GM18507 (cell line): ENCODE results near the gene NUMB.
A peak's percentile ranks its signal among the peaks of the same experiment; 100 is the strongest.

ENCODE experiments used
- DNase-seq: peaks from one replicate; pipeline ENCODE4 v3.0.0; 2011; ENCODE audit warnings: low read depth; ENCODE audit not compliant: insufficient read length; ENCODE audit errors: extremely low spot score
- FAIRE-seq: peaks from 2 replicates; lab custom pipeline; 2011; peaks lifted over from hg19 to GRCh38; lab: Jason Lieb, UNC

NUMB gene

GRCh38 chr14:73240816-73241480 lies 217.4 kb downstream of the NUMB start:
- FAIRE-seq = no peak
- DNase-seq = no peak

GRCh38 chr14:73239393-73240241 lies 218.7 kb downstream of the NUMB start:
- DNase-seq = no peak
- no peak for FAIRE-seq

- DNase-seq = no peak
- no peak for FAIRE-seq
Observed at GRCh38 chr14:73238941-73239340, 219.4 kb downstream of the NUMB start.

- FAIRE-seq (no peak), DNase-seq (no peak)
Observed at GRCh38 chr14:73238424-73238852, 219.9 kb downstream of the NUMB start.

GRCh38 chr14:73237786-73238423 lies 220.4 kb downstream of the NUMB start:
- FAIRE-seq (no peak), DNase-seq (no peak)

- DNase-seq (peak; percentile 36), FAIRE-seq (peak; percentile 12)
Observed at GRCh38 chr14:73237219-73237785, 221.0 kb downstream of the NUMB start, which contains the start of gene PAPLN. Gene PAPLN, plus strand, starts transcription at chr14:73237506. Its CDS starts 2,273 bp downstream, at chr14:73239779.

- no peak for DNase-seq
- no peak for FAIRE-seq
Observed at GRCh38 chr14:73236752-73237218, 221.6 kb downstream of the NUMB start.

GRCh38 chr14:73236157-73236556 lies 222.2 kb downstream of the NUMB start:
- DNase-seq = no peak
- no peak for FAIRE-seq

GRCh38 chr14:73235531-73236155 lies 222.7 kb downstream of the NUMB start:
- no peak for FAIRE-seq
- DNase-seq = no peak

GRCh38 chr14:73234586-73235394 lies 223.6 kb downstream of the NUMB start:
- DNase-seq (no peak), FAIRE-seq (no peak)

GRCh38 chr14:73234029-73234428 lies 224.3 kb downstream of the NUMB start:
- DNase-seq (no peak), FAIRE-seq (no peak)

GRCh38 chr14:73233564-73233963 lies 224.8 kb downstream of the NUMB start:
- no peak for FAIRE-seq
- no peak for DNase-seq

- FAIRE-seq = no peak
- no peak for DNase-seq
Observed at GRCh38 chr14:73232984-73233383, 225.4 kb downstream of the NUMB start.

GRCh38 chr14:73231981-73232851 lies 226.1 kb downstream of the NUMB start:
- FAIRE-seq (peak; percentile 66), DNase-seq (peak; percentile 45)

GRCh38 chr14:73230051-73230450 lies 228.3 kb downstream of the NUMB start:
- FAIRE-seq (no peak), DNase-seq (no peak)

GRCh38 chr14:73227812-73228781 lies 230.2 kb downstream of the NUMB start:
- FAIRE-seq = no peak
- DNase-seq = no peak

GRCh38 chr14:73225496-73225895 lies 232.8 kb downstream of the NUMB start:
- DNase-seq (no peak), FAIRE-seq (no peak)
